GM18526 (cell line): ENCODE measurements around the gene ZNHIT2.

Experiments used
- POLR2A ChIP-seq: IDR thresholded peaks from 3 replicates; pipeline ENCODE4 v1.6.1; 2011; ENCODE audit not compliant: insufficient read length; ENCODE audit errors: extremely low read depth

The ZNHIT2 gene

DNA sequence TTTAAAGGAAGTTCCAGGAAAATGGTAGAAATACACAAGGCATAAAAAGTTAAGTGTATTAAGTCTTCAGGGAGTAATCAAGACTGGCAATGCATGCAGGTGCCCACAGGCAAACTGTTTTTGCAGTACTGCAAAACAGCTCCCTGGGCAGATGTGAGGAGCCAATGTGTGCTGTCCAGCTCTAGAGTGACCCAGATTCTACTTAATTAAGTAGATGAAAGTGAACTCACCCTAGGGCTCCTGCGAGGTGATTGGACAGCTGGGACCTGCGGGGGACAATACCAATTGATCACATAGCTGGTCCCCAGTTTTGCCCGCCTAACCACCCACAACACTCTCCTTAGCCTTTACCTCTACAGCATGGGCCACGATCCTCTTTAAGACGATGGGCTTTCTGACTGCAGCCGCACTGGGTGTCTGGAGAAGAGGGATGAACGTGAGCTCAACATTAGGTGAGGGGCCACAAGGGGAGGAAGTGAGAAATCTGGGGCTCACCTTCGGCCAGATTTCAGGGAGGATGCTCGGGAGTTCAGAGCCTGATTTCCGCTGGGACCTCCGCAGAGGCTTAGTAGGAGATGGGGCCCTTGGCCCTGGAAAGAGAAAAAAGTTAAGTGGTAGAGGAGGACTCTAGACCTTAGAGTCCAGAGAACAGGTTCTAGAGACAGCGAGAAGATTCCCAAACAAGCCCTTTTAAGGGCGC, 34.2 kb downstream of the ZNHIT2 start:
- TF ChIP-seq POLR2A: no peak

DNA sequence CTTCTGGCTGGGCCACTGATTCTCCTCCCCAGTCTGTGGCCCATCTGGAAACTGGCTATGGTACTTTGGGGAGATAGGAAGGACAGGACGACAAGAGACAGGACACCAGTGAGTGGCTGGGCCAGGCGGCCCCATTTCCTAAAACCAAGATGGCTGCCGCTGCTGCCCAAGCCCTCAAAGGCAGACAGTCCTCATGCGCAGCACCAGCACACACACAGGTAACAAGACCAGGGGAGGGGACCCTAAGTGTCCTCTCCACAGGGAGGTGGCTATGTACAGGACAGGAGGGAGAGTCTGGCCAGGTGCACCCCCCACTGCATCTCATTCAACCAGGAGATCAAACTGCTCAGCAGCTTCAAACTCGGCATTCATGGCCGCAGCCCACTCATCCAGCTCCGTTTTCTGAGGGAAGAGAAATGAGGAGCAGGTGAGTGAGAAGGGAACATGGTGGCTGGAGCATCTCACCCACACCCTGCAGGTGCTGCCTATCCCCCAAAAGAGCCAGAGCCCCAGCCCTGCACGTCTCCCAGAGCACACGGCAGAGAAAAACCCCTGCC, 38.6 kb downstream of the ZNHIT2 start:
- TF ChIP-seq POLR2A: no peak

DNA sequence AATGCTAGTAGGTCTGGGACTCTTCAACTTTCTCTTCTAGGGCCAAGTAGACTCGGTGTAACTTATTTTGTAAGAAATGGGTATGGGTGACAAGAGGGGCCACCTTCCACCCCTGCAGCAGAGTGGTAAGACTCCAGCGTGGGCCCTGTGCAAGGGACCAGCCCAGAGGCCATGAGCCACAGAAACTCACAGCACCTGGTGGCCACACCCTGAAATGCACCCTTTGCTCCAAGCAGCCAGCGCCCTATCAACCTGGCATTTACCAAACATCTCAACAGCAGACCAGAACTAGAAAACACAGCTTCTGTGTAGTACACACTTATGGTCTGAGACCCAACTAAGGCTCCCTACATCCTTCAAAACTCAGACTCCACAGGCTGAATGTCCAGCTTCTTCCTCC, 39.4 kb downstream of the ZNHIT2 start:
- no peak for TF ChIP-seq POLR2A

GRCh38 chr11:65077451-65077850, 40.0 kb downstream of the ZNHIT2 start:
- no peak for TF ChIP-seq POLR2A

DNA sequence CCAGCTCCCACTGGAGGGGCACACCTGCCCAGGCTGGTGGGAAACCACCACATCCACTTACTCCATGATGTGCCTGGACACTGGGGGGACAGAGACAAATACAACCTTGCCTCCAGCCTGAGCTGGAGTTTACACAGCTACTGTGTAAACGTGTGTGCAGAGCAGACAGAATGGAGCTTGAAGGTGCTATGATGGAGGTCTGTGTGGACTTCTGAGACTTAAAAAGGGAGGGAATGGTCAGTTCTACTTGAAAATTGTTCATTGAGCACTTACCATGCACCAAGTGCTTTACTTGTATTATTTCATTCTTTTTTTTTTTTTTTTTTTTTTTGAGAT, 44.9 kb downstream of the ZNHIT2 start:
- no peak for TF ChIP-seq POLR2A

GRCh38 chr11:65071907-65072630, 45.4 kb downstream of the ZNHIT2 start:
- no peak for TF ChIP-seq POLR2A

GRCh38 chr11:65069217-65069616, 48.3 kb downstream of the ZNHIT2 start:
- TF ChIP-seq POLR2A: no peak

GRCh38 chr11:65067446-65067845, 50.1 kb downstream of the ZNHIT2 start:
- no peak for TF ChIP-seq POLR2A

- TF ChIP-seq POLR2A: no peak
Observed at GRCh38 chr11:65066805-65067291, 50.7 kb downstream of the ZNHIT2 start.
